Stimulated activated naive CD8-positive, alpha-beta T cell treated with anti-CD3 and anti-CD28 coated beads, Interleukin-15, Interleukin-2, amounts not matched to agents 100 U/mL and 50 U/mL, for 24 hours (primary cell): ENCODE data around the gene TFIP11.
A peak's percentile ranks its signal among the peaks of the same experiment; 100 is the strongest.

ENCODE experiments used
- ATAC-seq: fragments of 150-1000 bp; cut with Tn5 transposase; one replicate; pipeline ENCODE4 v1.10.0; 2021
- DNase-seq: peaks from one replicate; pipeline ENCODE4 v3.0.0; 2021

TFIP11 gene

GRCh38 chr22:26512149-26512793, at the start of gene TFIP11:
TFIP11 (minus strand) TSS chr22:26512473; CDS start chr22:26510272, 2,201 bp downstream.
- peak; percentile 97 for ATAC-seq
- DNase-seq, result peak; percentile 97

DNA sequence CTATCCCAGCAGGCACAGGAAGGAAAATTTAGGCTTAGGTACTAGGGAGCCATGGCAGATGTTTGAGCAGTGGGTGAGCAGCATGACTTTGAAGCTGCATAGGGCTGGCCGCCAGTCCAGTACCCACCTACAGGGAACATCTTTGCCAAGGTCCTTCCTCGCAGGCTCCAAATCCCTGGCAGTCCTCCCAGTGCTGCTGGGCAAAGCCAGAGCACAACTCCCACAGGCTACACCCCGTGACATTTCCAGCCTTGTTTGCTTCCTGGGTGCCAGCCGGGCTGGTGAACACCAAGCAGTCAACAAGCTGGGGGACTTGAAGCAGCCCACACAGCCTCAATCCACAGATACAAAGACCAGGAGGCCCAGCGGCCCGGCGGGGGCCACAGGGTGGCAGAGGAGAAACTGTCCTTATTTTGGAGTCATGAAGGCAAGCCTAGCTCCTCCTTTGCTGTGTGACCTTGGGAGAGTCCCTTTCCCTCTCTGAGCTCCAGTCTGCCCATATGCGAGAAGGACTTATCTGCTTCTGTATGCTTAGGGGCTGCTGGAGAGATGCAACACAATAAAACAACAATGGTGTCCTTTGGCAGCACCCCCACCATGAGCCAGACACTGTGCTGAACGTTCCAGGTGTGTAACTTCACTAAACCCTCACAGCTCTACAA, 49.6 kb upstream of the TFIP11 start:
- ATAC-seq (no peak), DNase-seq (no peak)

- no peak for ATAC-seq
These were observed 47.8 kb upstream of the TFIP11 start for GRCh38 chr22:26559961-26560575.

GRCh38 chr22:26558248-26558895, 46.1 kb upstream of the TFIP11 start:
- no peak for ATAC-seq
- DNase-seq, result no peak

More at GRCh38 chr22:26559961-26560575, 47.8 kb upstream of the TFIP11 start:
- DNase-seq, result no peak

DNA sequence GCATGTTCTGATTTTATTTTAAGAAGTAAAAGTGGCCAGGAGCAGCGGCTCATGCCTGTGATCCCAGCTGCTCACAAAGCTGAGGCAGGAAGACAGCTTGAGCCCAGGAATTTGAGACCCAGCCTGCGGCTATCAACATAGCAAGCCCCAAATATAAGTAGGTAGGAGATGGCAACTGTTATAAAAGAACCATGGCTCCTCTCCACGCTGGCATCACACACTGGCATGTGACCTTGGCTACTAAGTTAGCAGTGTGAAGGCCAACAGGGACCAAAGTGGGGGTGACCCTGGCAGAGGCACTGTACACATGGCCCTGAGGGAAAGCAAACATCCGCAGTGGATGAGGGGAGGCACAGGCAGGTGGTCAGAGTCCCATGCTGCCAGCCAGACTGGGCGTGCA, 44.6 kb upstream of the TFIP11 start:
- DNase-seq (no peak), ATAC-seq (no peak)

DNA sequence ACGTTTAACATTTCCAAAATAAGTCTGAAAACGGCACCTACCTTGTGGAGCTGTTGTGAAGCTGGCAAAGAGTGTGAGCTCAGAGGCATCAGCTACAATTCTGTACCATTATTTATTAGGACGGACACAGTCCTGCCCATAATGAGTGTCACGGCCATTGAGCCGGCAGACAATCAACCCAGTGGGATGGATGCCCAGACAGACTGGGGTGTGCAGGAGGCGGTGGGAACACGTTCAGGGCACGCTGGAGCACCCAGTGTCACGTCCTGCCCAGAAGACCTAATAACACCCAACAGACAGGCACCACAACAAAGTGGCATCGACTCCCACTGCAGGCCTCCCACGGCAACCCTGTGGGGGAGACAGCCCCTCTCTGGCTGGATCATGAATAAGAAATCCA, 43.2 kb upstream of the TFIP11 start:
- DNase-seq, result no peak
- ATAC-seq, result no peak

- DNase-seq (no peak), ATAC-seq (no peak)
These were observed 42.7 kb upstream of the TFIP11 start for GRCh38 chr22:26554956-26555355.

- ATAC-seq, result no peak
- DNase-seq, result no peak
These were observed 40.9 kb upstream of the TFIP11 start for GRCh38 chr22:26553056-26553752.

DNA sequence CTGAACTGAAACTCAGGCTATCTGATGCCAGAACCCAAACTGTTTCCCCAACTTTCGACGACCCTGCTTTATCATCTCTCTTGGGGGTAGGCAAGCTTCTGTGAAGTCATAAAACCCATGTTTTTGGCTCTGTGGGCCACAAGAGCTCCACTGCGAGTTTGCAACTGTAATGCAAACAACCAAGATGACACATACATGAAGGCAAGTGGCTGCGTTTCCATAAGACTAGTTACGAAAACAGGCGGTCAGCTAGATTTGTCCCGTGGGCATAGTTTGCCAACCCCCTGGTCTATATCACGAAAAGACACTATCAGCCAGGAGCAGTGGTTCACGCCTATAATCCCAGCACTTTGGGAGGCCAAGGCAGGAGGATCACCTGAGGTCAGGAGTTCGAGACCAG, 40.2 kb upstream of the TFIP11 start:
- no peak for DNase-seq

DNA sequence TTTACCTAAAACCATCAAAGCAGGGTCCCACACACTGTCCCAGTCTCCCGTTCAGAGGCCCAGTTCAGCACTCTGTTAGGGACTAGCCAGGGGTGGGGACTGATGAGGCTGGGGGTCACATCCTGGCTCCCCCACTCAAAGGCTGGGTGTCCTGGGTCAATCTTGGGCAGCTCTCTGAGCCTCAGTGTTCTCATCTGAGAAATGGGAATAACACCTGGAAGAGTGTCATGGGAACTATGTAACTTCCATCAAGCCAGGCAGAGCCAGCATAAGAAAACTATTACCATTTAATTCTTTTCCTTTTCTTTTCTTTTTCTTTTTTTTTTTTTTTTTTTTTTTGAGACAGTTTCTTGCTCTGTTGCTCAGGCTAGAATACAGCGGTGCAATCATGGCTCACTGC, 39.3 kb upstream of the TFIP11 start:
- DNase-seq (no peak), ATAC-seq (no peak)

More for the DNA sequence above, 40.2 kb upstream of the TFIP11 start:
- no peak for ATAC-seq

GRCh38 chr22:26550498-26551033, 38.3 kb upstream of the TFIP11 start:
- no peak for ATAC-seq
- no peak for DNase-seq

- no peak for DNase-seq
- ATAC-seq, result no peak
These were observed 37.7 kb upstream of the TFIP11 start for GRCh38 chr22:26549902-26550497.

DNA sequence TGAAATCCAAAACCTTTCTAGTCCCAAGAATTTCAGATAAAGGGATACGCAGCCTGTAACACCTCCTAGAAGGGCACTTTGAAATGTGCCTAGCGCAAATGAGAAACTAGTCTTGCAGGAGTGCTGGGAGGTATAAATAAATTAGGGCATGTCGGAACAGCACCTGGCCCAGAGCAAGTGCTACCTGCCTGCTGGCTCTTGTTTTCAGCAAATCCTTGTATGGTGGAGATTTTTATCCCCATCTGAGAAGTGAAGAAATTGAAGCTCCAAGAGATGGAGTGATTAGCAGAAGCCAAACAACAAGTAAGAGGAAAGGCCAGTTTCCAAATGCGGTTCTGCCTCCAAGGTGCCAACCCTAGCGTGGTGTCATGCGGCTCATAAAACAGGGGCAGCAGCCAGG, 36.7 kb upstream of the TFIP11 start:
- DNase-seq (no peak), ATAC-seq (no peak)

GRCh38 chr22:26548303-26548702, 36.0 kb upstream of the TFIP11 start:
- ATAC-seq, result no peak

DNA sequence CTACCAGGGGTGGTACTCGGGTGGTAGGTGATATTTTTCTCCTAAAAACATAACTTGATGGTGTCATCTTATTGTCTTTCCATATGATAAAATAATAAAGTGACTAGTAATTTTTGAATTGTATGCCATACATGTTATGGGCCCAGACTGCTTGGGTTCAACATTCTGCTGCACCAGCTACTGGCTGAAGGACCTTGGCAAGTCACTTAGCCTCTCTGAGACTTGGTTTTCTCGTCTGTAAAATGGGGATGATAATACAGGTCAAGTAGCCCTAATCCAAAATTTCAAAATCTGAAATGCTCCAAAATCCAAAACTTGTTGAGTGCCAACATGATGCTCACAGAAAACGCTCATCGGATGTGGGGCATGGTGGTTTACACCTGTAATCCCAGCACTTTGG, 35.6 kb upstream of the TFIP11 start:
- ATAC-seq, result no peak
- no peak for DNase-seq

More at GRCh38 chr22:26548303-26548702, 36.0 kb upstream of the TFIP11 start:
- DNase-seq, result no peak

DNA sequence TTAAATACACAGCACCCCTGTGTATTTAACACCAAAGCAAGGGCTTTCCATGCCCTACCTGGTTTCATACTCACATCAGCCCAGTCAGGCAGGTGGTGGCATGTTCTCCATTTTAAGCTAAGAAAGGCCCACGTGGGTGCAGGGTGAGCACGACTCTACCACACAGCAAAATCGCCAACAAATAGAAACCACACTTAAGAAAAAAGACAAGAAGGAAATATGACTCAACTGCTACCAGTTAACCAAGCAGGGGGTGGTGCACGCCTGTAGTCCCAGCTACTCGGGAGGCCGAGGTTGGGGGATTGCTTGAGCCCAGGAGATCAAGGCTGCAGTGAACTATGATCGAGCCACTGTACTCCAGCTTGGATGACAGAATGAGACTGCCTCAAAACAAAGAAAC, 35.2 kb upstream of the TFIP11 start:
- DNase-seq, result peak; percentile 41
- peak; percentile 83 for ATAC-seq

GRCh38 chr22:26546282-26546681, 34.0 kb upstream of the TFIP11 start:
- no peak for ATAC-seq
- no peak for DNase-seq

DNA sequence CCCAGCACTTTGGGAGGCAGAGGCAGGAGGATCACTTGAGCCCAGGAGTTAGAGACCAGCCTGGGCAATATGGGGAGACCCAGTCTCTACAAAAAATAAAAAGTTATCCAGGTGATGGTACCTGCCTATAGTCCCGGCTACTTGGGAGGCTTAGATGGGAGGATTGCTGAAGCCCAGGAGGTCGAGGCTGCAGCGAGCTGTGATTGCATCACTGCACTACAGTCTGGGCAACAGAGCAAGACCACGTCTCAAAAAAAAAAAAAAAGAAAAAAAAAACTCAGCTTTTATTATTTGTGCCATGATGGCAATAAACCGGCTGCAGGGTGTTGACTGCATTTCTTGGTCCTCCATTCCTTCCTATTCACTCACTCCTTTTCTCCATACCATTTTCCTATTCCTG, 33.6 kb upstream of the TFIP11 start:
- DNase-seq, result no peak
- ATAC-seq, result no peak

DNA sequence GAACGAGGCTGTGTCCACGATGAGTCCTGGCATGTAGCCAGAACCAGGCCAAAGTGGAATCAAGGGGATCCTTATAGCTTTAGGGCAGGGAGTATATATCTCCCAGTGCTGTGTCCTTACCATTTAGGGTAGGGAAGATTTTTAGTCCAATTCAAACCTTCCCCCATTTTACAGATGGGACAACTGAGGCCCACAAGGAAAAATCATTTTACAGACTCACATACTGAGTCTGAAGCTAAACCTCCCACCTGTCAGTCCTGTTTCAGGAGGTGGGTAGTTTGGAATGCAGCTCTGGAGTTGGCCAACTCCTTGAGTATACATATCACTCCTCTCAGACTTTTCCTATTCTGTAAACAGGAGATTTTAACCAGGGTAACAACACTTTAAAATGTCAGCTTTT, 33.1 kb upstream of the TFIP11 start:
- no peak for ATAC-seq

DNA sequence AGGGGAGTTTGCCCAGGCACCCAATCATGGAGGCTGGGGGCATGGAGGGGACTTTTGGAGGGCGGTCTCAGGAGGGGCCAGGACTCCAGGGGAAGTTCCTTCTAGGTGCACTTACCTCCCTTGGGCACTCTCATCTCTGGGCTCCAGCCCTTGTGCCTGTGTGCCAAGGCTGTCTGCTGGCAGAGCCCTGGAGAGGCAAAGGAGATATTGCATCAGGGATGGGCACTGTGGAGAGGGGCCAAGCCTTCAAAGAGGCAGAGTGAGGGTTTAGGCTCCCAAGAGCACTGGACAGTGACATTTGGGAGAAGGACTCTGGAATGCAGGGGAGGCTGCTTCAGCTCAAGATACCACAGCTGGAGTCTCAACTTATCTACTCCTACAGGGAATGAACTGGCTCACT, 32.2 kb upstream of the TFIP11 start:
- no peak for DNase-seq

More for the DNA sequence above, 33.1 kb upstream of the TFIP11 start:
- no peak for DNase-seq

GRCh38 chr22:26542831-26543230, 30.6 kb upstream of the TFIP11 start:
- ATAC-seq (peak; percentile 26), DNase-seq (peak; percentile 9)

More for the DNA sequence above, 32.2 kb upstream of the TFIP11 start:
- no peak for ATAC-seq
